Activated naive CD8-positive, alpha-beta T cell (primary cell): ENCODE data around the gene ID3.

ENCODE experiments used
- H3K27ac Mint-ChIP-seq: one replicate; pipeline ENCODE4 v1.8.0; 2021; ENCODE audit warnings: mixed read lengths
- H3K27me3 Mint-ChIP-seq: one replicate; pipeline ENCODE4 v1.8.0; 2021; ENCODE audit warnings: mixed read lengths
- H3K36me3 Mint-ChIP-seq: one replicate; pipeline ENCODE4 v1.8.0; 2021; ENCODE audit warnings: mixed read lengths
- H3K4me1 Mint-ChIP-seq: one replicate; pipeline ENCODE4 v1.8.0; 2021; ENCODE audit warnings: low read depth, mixed read lengths
- H3K4me3 Mint-ChIP-seq: one replicate; pipeline ENCODE4 v1.8.0; 2021; ENCODE audit warnings: mild to moderate bottlenecking, mixed read lengths
- H3K9me3 Mint-ChIP-seq: one replicate; pipeline ENCODE4 v1.8.0; 2021; ENCODE audit warnings: low read depth, mixed read lengths

Gene ID3

DNA sequence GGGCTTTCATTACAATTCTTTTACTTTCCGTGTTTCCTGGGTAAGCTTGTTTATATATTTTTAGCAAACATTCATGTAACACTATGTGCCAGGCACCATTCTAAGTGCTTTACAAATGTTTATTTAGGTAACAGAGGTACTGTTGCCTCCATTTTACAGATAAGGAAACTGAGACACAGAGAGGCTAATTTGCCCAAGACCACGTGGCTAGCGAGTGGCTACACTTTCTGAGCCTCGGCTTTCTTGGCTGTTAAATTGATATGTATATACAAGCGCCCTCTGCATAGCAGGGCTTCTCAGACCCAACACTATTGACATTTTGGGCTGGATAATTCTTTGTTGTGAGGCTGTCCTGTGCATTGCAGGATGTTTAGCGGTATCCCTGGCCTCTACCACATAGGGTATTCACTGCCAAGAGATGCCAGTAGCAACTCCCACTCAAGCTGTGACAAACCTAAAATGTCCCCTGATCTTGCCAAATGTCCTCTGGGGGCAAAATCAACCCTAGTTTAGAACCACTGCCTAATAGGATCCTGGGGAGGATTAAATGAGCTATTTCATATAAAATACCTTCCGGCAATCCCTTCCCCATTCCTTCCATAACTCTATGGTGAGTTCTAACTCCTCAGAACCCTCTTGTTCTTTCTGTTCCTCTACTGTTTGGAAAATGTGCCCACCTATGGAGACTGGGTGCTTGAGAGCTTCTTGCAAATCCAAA is 17.2 kb upstream of the ID3 start:
- Mint-ChIP-seq H3K27ac (peak overlapping the region; percentile 92), H3K27me3 (no peaks in the 10 kb centered on the region), H3K9me3 (no peaks in the 10 kb centered on the region), H3K36me3 (no peaks in the 10 kb centered on the region), H3K4me1 (peaks cover 59% of the 10 kb centered on the region), H3K4me3 (peak overlapping the region; percentile 76)

DNA sequence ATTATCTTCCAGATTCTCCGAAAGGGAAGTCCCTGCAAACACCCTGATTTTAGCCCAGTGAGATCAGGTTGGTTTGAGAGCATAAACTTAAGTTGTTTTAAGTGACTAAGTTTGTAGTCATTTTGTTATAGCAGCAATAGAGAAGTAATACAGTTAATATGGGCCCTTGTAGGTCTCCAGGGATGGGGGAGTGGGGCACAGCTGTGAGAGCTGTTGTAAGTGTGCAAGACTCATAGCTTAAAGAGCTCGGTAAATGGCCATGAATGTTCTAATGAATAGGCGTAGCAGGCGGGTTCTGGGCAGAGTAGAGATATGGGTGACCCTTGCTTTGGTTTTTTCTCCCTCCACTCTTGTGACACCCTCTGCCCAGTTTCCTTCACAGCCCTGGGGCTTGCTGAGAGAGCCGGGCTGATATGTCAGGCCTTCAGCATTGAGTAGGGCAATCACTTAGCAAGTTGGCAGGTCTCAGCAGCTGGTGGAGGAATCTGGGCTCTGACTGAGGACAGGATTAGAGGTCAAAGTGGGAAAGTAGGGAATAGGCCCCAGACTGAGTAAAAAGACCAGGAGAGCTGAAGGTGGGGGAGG is 16.0 kb upstream of the ID3 start:
- H3K27me3 Mint-ChIP-seq = no peaks in the 10 kb centered on the region
- H3K4me1 Mint-ChIP-seq = peaks cover 53% of the 10 kb centered on the region
- H3K9me3 Mint-ChIP-seq = no peaks in the 10 kb centered on the region
- H3K36me3 Mint-ChIP-seq = no peaks in the 10 kb centered on the region
- no peak overlapping the region for H3K4me3 Mint-ChIP-seq
- peak overlapping the region; percentile 76 for H3K27ac Mint-ChIP-seq

DNA sequence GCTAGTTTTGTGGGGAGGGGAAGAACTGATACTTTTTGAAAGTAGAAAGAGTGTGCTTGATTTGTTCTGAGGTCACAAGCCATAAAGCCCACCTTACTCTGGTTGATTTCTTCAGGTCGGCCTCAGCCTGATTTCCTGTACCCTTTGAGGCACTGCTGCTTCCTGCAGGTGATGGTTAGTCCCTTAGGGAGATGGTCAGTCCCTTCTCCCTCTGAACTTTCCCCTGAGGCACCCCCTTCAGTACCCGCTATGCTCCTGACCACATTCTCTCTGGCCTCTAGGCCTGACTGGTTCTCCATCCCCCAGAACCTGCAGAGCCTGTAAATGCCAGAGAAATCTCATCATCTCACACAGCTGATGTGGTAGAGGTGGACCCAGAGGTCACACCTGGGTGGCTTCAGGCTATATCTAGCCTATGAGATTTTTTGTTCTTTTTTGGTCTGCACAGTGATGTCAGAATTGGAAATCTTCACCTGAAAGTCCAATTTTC is 15.0 kb upstream of the ID3 start:
- Mint-ChIP-seq H3K4me3 (no peak overlapping the region), H3K27me3 (no peaks in the 10 kb centered on the region), H3K27ac (no peak overlapping the region), H3K36me3 (no peaks in the 10 kb centered on the region), H3K4me1 (peaks cover 53% of the 10 kb centered on the region), H3K9me3 (no peaks in the 10 kb centered on the region)

DNA sequence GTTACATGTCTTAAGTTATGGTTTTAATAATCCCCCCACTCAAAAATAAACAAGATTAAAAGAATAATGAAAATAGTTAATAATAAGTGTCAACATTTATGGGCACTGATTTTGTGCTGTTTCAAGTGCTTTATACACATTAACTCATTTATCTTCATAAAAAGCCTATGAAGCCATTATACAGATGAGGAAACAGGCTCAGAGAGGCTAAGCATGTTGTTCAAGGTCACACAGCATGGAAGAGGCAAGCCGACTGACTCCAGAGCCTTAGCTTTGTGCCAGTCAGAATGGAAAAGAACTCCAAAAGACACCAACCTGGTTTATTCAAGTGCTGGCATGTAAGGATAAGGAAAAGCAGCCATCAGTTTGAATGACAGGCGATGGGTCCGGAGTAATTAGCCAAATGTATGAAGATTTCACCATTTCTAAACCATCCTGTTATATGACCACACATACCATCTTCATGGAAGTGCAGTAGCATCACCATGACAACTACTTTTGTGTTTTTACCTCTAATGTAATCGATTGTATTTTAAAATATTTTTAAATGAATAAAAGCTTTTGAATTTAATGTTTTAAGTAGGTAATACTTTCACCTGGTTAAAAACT is 14.4 kb upstream of the ID3 start:
- H3K27me3 Mint-ChIP-seq = no peaks in the 10 kb centered on the region
- no peak overlapping the region for H3K27ac Mint-ChIP-seq
- no peaks in the 10 kb centered on the region for H3K9me3 Mint-ChIP-seq
- H3K4me3 Mint-ChIP-seq = no peak overlapping the region
- H3K36me3 Mint-ChIP-seq = no peaks in the 10 kb centered on the region
- peaks cover 48% of the 10 kb centered on the region for H3K4me1 Mint-ChIP-seq

DNA sequence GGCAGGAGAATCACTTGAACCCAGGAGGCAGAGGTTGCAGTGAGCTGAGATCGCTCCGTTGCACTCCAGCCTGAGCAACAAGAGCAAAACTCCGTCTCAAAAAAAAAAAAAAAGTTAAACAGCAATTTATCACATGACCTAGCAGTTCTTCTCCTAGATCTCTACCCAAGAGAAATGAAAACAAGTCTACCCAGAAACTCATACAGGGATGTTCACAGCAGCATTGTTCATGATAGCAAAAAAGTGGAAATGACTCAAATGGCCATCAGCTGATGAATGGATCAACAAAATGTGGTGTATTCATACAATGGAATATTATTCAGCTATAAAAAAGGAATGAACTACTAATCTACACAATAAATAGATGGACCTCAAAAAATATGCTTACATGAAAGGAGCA is 12.2 kb upstream of the ID3 start:
- no peaks in the 10 kb centered on the region for H3K9me3 Mint-ChIP-seq
- H3K36me3 Mint-ChIP-seq = no peaks in the 10 kb centered on the region
- H3K4me1 Mint-ChIP-seq = peaks cover 35% of the 10 kb centered on the region
- no peak overlapping the region for H3K4me3 Mint-ChIP-seq
- no peaks in the 10 kb centered on the region for H3K27me3 Mint-ChIP-seq
- no peak overlapping the region for H3K27ac Mint-ChIP-seq

DNA sequence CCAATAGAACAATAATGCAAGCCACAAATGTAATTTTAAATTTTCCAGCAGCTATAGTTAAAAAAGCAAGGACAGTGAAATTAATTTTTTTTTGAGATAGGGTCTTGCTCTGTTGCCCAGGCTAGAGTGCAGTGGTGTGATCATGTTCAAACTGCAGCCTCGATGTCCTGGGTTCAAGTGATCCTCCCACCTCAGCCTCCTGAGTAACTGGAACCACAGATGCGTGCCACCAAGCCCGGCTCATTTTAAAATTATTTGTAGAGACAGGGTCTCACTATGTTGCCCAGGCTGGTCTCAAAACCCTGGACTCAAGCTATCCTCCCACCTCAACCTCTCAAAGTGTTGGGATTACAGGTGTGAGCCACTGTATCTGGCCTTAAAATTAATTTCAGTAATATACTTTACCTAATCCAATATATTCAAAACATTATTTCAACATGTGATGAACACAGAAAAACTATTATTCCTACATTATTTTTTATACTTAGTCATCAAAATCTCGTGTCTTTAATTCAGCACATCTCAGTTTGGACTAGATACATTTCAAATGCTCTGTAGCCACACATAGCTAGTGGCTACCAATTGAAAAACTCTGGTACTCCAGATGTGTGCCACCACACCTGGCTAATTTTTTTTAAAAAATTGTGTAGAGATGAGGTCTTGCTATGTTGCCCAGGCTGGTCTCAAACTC is 10.8 kb upstream of the ID3 start:
- H3K9me3 Mint-ChIP-seq = no peaks in the 10 kb centered on the region
- H3K27me3 Mint-ChIP-seq = no peaks in the 10 kb centered on the region
- no peaks in the 10 kb centered on the region for H3K36me3 Mint-ChIP-seq
- H3K4me1 Mint-ChIP-seq = peaks cover 26% of the 10 kb centered on the region
- peak overlapping the region; percentile 69 for H3K4me3 Mint-ChIP-seq
- peak overlapping the region; percentile 29 for H3K27ac Mint-ChIP-seq

DNA sequence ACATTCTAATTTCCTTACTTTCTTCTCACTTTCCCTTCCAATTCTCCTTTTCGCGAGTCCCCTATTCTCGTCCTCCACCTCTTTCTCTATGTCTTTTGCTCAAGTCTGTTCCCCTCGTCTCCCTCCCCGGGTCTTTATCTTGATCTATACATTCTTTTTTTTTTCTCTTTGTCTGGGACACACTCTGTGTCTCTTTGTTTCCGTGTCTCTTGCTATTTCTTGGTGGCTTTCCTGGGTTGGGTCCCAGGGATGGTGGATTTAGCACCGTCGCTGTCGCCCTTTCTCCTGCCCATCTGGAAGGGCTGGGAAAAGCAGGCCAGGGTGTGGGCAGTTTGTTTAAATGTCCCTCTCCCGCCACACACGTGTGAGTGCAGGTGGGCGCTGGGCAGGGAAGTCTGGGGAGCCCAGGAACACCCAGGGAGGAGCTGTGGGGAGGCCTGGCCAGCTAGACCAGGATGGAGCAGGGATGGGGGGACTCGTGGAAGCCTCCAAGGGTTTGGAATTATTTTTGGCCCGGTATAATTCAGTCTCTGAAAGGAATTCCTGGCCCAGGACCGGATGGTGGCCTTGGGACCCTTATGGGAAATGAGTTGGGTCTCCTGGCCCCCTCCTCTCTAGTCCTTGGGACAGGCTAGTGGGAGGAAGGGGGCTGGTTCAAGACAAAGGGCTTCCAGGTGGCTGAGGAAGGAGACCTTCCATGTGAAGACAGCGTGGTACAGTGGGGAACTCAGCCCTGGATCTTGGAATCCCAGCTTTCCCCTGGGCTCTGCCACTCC is 9.5 kb upstream of the ID3 start:
- Mint-ChIP-seq H3K27ac (peak overlapping the region; percentile 70), H3K4me1 (peaks cover 14% of the 10 kb centered on the region), H3K9me3 (no peaks in the 10 kb centered on the region), H3K27me3 (no peaks in the 10 kb centered on the region), H3K36me3 (no peaks in the 10 kb centered on the region), H3K4me3 (peak overlapping the region; percentile 98)

DNA sequence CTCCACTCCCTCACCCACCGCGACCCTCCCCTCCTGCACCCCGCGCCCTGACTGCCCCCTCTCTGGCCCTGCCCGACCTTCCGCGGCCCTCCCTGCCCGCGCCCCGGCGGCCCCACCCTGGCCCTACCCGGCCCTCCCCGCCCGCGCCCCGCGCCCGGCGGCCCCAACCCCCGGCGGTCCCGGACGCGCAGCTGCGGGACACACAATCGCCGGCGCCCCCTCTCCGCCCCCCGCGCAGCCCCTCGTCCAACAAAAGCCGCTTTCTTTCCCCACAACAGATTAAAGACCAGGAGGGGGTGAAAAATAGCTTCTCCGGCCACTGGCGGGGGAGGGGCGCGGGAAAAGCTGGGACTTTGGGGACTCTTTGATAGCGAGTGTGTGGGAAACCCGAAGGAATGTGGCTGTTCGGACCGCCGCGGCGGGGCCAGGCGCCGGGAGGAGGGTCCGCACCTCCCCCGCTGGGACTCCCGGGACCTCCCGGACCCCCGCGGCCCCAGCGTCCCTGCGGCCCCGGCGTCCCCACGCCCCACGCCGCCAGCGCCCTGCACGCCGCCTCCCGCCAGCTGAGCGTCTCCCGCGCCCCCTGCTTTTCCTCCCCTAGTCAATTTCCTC is 8.8 kb upstream of the ID3 start:
- Mint-ChIP-seq H3K4me3 (peak overlapping the region; percentile 98), H3K27me3 (no peaks in the 10 kb centered on the region), H3K9me3 (no peaks in the 10 kb centered on the region), H3K36me3 (no peaks in the 10 kb centered on the region), H3K27ac (peak overlapping the region; percentile 70), H3K4me1 (peaks cover 18% of the 10 kb centered on the region)

DNA sequence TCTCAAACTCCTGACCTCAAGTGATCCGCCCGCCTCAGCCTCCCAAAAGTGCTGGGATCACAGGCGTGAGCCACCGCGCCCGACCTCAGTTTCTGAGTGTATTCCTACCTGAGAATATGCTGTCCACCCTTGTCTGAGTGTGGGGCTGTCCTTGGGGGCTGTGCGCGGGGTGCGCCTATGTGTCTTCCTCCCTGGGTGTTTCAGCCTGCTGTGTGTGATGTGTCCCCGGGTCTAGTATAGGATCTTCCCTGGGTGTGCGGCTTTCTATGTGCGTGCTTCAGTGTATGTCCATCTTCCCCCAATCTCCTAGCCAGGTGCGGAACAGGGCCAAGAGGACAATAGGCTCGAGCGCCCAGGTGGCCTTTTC is 8.3 kb upstream of the ID3 start:
- Mint-ChIP-seq H3K4me3 (peak overlapping the region; percentile 80), H3K4me1 (peaks cover 21% of the 10 kb centered on the region), H3K36me3 (no peaks in the 10 kb centered on the region), H3K9me3 (no peaks in the 10 kb centered on the region), H3K27ac (no peak overlapping the region), H3K27me3 (no peaks in the 10 kb centered on the region)

DNA sequence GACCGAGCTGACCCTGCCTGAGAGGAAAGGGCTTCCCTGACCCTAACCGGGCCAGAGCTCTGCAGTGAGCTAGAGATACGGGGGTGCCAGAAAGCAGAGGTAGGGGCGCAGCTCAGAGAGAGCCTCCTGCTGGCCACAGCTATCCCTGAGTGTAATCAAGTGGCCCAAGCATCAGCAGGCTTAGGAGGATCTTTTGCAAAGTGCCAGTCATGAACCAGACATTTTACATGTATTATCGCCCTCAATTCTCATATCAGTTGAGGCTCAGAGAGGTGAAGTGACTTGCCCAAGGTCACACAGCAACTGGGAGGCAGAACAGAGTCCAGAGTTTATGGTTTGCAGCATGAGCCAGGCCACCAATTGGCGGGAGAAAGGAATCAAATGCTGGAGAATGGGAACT is 7.0 kb upstream of the ID3 start:
- Mint-ChIP-seq H3K4me1 (peaks cover 33% of the 10 kb centered on the region), H3K4me3 (peak overlapping the region; percentile 64), H3K27ac (no peak overlapping the region), H3K27me3 (no peaks in the 10 kb centered on the region), H3K9me3 (no peaks in the 10 kb centered on the region), H3K36me3 (no peaks in the 10 kb centered on the region)

DNA sequence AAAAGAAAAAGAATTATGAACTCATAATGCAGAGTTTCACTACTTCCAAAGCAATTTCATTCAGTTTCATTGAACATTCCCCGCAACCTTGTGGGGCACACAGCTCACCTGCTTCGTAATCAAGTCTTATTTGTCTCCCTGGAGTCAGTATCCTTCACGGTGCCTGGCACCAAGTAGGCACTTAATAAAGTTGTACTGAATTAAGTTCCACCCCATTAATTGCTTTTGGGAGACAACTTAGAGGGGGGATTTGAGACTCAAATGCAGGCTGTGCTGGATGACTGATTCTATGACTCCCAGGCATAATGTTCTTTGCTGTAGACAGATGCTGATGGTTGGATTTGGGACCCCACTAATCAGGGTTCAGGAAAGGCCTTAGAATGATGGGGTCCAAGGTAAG is 6.5 kb upstream of the ID3 start:
- Mint-ChIP-seq H3K27ac (no peak overlapping the region), H3K4me3 (peak overlapping the region; percentile 64), H3K9me3 (no peaks in the 10 kb centered on the region), H3K36me3 (no peaks in the 10 kb centered on the region), H3K27me3 (no peaks in the 10 kb centered on the region), H3K4me1 (peaks cover 38% of the 10 kb centered on the region)

DNA sequence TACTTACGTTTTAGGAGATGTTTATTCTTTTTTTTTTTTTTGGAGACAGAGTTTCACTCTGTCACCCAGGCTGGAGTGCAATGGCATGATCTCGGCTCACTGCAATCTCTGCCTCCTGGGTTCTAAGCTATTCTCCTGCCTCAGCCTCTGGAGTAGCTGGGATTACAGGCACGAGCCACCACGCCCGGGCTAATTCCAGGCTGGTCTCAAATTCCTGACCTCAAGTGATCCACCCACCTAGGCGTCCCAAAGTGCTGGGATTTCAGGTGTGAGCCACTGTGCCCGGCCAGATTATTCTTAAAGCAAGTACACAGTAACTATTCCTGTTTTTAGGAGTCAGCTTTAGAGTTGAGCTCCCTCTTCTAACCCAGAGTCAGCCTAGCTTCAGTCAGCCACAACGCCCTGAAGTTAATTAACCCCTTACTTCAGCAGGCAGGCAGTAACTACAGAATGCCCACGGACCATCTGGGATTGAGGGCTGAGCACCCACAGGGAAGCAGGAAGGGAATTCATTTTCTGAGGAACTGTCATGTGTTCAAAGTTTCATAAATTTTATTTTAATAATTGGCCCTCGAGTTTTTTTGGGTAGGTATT is 5.3 kb upstream of the ID3 start:
- H3K4me1 Mint-ChIP-seq = peaks cover 48% of the 10 kb centered on the region
- H3K4me3 Mint-ChIP-seq = no peak overlapping the region
- no peak overlapping the region for H3K27ac Mint-ChIP-seq
- H3K36me3 Mint-ChIP-seq = no peaks in the 10 kb centered on the region
- no peaks in the 10 kb centered on the region for H3K9me3 Mint-ChIP-seq
- H3K27me3 Mint-ChIP-seq = no peaks in the 10 kb centered on the region

DNA sequence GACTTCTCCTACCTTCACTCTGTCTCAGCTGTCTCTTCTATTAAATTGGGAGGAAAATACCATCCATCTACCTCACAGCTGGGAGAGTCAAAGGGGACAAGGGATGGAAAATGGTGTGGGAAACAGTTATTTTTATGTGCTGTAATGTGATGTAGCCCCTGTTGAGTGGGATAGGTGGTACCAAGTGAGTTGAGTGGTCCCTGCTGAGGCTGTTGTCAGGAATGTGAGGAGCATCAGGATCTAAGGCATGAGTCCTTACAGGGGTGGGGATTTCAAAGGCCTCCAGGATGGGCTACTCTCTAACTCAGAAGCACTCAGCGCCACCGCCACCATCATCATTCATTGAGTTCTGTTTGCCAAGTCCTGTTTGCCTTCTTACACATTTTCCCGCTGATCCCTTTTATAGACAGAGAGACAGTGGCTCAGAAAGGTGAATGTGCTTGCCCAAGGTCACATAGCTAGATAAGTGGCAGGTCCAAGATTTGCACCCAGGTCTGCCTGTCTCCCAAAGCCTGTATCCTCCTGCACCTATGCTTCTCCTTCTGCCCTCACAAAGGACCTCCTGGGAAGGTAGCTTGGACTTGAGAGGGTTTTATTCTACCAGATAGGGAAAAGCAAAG is 4.6 kb upstream of the ID3 start:
- Mint-ChIP-seq H3K27ac (peak overlapping the region; percentile 51), H3K27me3 (no peaks in the 10 kb centered on the region), H3K9me3 (no peaks in the 10 kb centered on the region), H3K4me3 (no peak overlapping the region), H3K36me3 (no peaks in the 10 kb centered on the region), H3K4me1 (peaks cover 51% of the 10 kb centered on the region)

DNA sequence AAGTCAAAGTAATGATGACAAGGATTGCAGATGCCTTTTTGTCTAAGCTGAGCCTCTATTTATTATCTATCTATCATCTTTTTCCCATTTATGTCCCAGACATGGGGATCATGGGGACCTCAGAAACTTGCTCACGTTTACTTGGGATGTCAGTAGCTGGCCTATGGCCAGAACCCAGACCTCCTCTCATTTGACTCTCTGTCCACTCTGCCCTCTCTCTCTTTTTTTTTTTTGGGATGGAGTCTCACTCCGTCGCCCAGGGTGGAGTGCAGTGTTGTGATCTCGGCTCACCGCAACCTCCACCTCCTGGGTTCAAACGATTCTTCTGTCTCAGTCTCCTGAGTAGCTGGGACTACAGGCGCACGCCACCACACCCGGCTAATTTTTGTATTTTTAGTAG is 3.7 kb upstream of the ID3 start:
- no peaks in the 10 kb centered on the region for H3K36me3 Mint-ChIP-seq
- no peak overlapping the region for H3K4me3 Mint-ChIP-seq
- H3K4me1 Mint-ChIP-seq = peaks cover 49% of the 10 kb centered on the region
- peak overlapping the region; percentile 51 for H3K27ac Mint-ChIP-seq
- H3K27me3 Mint-ChIP-seq = no peaks in the 10 kb centered on the region
- no peaks in the 10 kb centered on the region for H3K9me3 Mint-ChIP-seq
